K562 (cell line): Measurements from ENCODE around the gene HES4. TPM values are rescaled to one million over a fixed set of nuclear protein-coding genes. Genes with fewer than 3 reads are reported as not detected.

ENCODE experiments used
- CC2D1A ChIP-seq: fragments of 450-650 bp; IDR thresholded peaks from 2 replicates; pipeline ENCODE4 v1.6.1; 2017; ENCODE audit warnings: mild to moderate bottlenecking
- CXXC5 ChIP-seq: fragments of 250-450 bp; sonication (Bioruptor Pico); IDR thresholded peaks from 2 replicates; pipeline ENCODE4 v1.8.0; 2022; ENCODE audit warnings: inconsistent platforms, mild to moderate bottlenecking, moderate library complexity
- FIP1L1 ChIP-seq: fragments of 200-400 bp; formaldehyde crosslinking; IDR thresholded peaks from 2 replicates; pipeline ENCODE4 v1.6.1; 2018; ENCODE audit warnings: mild to moderate bottlenecking, low read depth, low read length; ENCODE audit not compliant: poor library complexity, severe bottlenecking
- GABPA ChIP-seq: fragments of 200-800 bp; sonication (Bioruptor generic); conservative IDR thresholded peaks from 2 replicates; pipeline ENCODE4 v1.6.1; 2016; ENCODE audit warnings: low read depth, missing genetic modification characterization, missing compliant biosample characterization
- HMBOX1 ChIP-seq: sonication (generic); IDR thresholded peaks from 2 replicates; pipeline ENCODE4 v1.6.1; 2016
- HNRNPUL1 ChIP-seq: fragments of 200-400 bp; formaldehyde crosslinking; IDR thresholded peaks from 2 replicates; pipeline ENCODE4 v1.6.1; 2017; ENCODE audit warnings: low read length
- KLF16 ChIP-seq: IDR thresholded peaks from 2 replicates; pipeline ENCODE4 v1.6.1; 2016; ENCODE audit warnings: antibody characterized with exemption
- MEIS2 ChIP-seq: fragments of 450-650 bp; IDR thresholded peaks from 2 replicates; pipeline ENCODE4 v1.6.1; 2014; ENCODE audit warnings: mild to moderate bottlenecking; ENCODE audit not compliant: partially characterized antibody
- NELFE ChIP-seq: IDR thresholded peaks from 2 replicates; pipeline ENCODE4 v1.6.1; 2011; ENCODE audit warnings: mild to moderate bottlenecking; ENCODE audit not compliant: insufficient read depth, insufficient read length
- NEUROD1 ChIP-seq: fragments of 150-350 bp; IDR thresholded peaks from 2 replicates; pipeline ENCODE4 v1.6.1; 2014; ENCODE audit warnings: borderline replicate concordance, low read length, low read depth; ENCODE audit not compliant: partially characterized antibody
- NFE2 ChIP-seq: IDR thresholded peaks from 2 replicates; pipeline ENCODE4 v1.6.1; 2014; ENCODE audit warnings: antibody characterized with exemption, low read depth
- PTBP1 ChIP-seq: fragments of 200-400 bp; formaldehyde crosslinking; IDR thresholded peaks from 2 replicates; pipeline ENCODE4 v1.6.1; 2017; ENCODE audit warnings: low read depth, low read length
- PURB ChIP-seq: sonication (generic); formaldehyde crosslinking; IDR thresholded peaks from 2 replicates; pipeline ENCODE4 v1.9.0; 2021; ENCODE audit warnings: low read depth, mild to moderate bottlenecking, missing genetic modification reagents
- RAD51 ChIP-seq: fragments of 450-650 bp; IDR thresholded peaks from 2 replicates; pipeline ENCODE4 v1.7.1; 2016; ENCODE audit warnings: low read depth, mild to moderate bottlenecking, borderline replicate concordance
- SIN3B ChIP-seq: fragments of 450-650 bp; IDR thresholded peaks from 2 replicates; pipeline ENCODE4 v1.6.1; 2017; ENCODE audit warnings: low read depth, mild to moderate bottlenecking, moderate library complexity
- THRAP3 ChIP-seq: fragments of 450-650 bp; IDR thresholded peaks from 2 replicates; pipeline ENCODE4 v1.6.1; 2016; ENCODE audit warnings: mild to moderate bottlenecking, inconsistent platforms, borderline replicate concordance
- ZBTB5 ChIP-seq: fragments of 450-650 bp; IDR thresholded peaks from 2 replicates; pipeline ENCODE4 v1.6.1; 2017; ENCODE audit warnings: antibody characterized with exemption
- ZFP30 ChIP-seq: fragments of 250-450 bp; sonication (Bioruptor Pico); IDR thresholded peaks from 2 replicates; pipeline ENCODE4 v1.8.0; 2022; ENCODE audit warnings: moderate library complexity, mild to moderate bottlenecking, inconsistent platforms, borderline replicate concordance
- ZNF175 ChIP-seq: fragments of 200-800 bp; sonication (Bioruptor generic); IDR thresholded peaks from 2 replicates; pipeline ENCODE4 v1.6.1; 2016; ENCODE audit warnings: low read depth, mild to moderate bottlenecking, missing genetic modification characterization, missing compliant biosample characterization
- ZNF217 ChIP-seq: sonication (generic); formaldehyde crosslinking; IDR thresholded peaks from 2 replicates; pipeline ENCODE4 v1.8.0; 2022; ENCODE audit warnings: mild to moderate bottlenecking, missing genetic modification reagents
- ZNF311 ChIP-seq: fragments of 250-450 bp; sonication (Bioruptor Pico); IDR thresholded peaks from 2 replicates; pipeline ENCODE4 v1.4.0; 2020; ENCODE audit warnings: mild to moderate bottlenecking, moderate library complexity
- ZNF583 ChIP-seq: fragments of 250-450 bp; sonication (Bioruptor Pico); IDR thresholded peaks from 2 replicates; pipeline ENCODE4 v1.4.0; 2020
- polyA plus RNA-seq, 8 experiments: library from polyadenylated mRNA; depleted of rRNA in 4 of 8; stranded (reverse) in 5 of 8; unstranded in 3 of 8; fragments of >200 nt; fragmentation: Nextera tagmentation in 2 of 8; fragmentation: Illumina TruSeq in 1 of 8; extraction: Ambion mirVana in 2 of 8; extraction: Trizol in 1 of 8; gene quantifications; 2 replicates each; pipeline versions ENCODE4 v1.2.1 to v1.2.3, GENCODE V29; 2011 to 2014; ENCODE audit warnings: inconsistent platforms in 1 of 8, missing spikeins in 1 of 8
- total RNA-seq, 7 experiments: library from RNA; depleted of rRNA in 6 of 7; stranded (reverse); fragments of >200 nt in 6 of 7; fragmentation: Illumina TruSeq in 2 of 7; extraction: Trizol in 2 of 7; gene quantifications; 2 replicates each; pipeline versions ENCODE4 v1.2.1 to v1.2.3, GENCODE V29; 2011 to 2021; ENCODE audit warnings: low replicate concordance in 1 of 7
- TF ChIP-seq, protein P1 (sequence below): sonication (generic); formaldehyde crosslinking; IDR thresholded peaks from 2 replicates; pipeline ENCODE4 v1.8.1; 2023; ENCODE audit warnings: mild to moderate bottlenecking, missing genetic modification reagents
- TF ChIP-seq, protein P2 (sequence below): sonication (generic); formaldehyde crosslinking; IDR thresholded peaks from 2 replicates; pipeline ENCODE4 v1.8.1; 2023; ENCODE audit warnings: mild to moderate bottlenecking, missing genetic modification reagents, moderate library complexity

The HES4 gene
- total and polyA plus RNA-seq, 9 of the 15 experiments (the other 6 are each of a cell fraction or from before 2014, with no cell fraction given): 0.21 to 43.7 (median 5.3) TPM; not detected in 2

- TF ChIP-seq, protein P1, sequence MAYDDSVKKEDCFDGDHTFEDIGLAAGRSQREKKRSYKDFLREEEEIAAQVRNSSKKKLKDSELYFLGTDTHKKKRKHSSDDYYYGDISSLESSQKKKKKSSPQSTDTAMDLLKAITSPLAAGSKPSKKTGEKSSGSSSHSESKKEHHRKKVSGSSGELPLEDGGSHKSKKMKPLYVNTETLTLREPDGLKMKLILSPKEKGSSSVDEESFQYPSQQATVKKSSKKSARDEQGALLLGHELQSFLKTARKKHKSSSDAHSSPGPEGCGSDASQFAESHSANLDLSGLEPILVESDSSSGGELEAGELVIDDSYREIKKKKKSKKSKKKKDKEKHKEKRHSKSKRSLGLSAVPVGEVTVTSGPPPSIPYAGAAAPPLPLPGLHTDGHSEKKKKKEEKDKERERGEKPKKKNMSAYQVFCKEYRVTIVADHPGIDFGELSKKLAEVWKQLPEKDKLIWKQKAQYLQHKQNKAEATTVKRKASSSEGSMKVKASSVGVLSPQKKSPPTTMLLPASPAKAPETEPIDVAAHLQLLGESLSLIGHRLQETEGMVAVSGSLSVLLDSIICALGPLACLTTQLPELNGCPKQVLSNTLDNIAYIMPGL: no peak
- no peak for TF ChIP-seq GABPA (tag)
- no peak for TF ChIP-seq CC2D1A
- TF ChIP-seq HNRNPUL1: no peak
- TF ChIP-seq PTBP1: no peak
- peak; percentile 57 for TF ChIP-seq CXXC5 (CRISPR knock-in tag)
- no peak for TF ChIP-seq ZFP30 (CRISPR knock-in tag)
- TF ChIP-seq NFE2: no peak
- TF ChIP-seq PURB (CRISPR knock-in tag): no peak
- no peak for TF ChIP-seq RAD51
- no peak for TF ChIP-seq ZNF175 (CRISPR knock-in tag)
- no peak for TF ChIP-seq MEIS2
- TF ChIP-seq SIN3B: peak; percentile 60
- no peak for TF ChIP-seq HMBOX1
- TF ChIP-seq, protein P2, sequence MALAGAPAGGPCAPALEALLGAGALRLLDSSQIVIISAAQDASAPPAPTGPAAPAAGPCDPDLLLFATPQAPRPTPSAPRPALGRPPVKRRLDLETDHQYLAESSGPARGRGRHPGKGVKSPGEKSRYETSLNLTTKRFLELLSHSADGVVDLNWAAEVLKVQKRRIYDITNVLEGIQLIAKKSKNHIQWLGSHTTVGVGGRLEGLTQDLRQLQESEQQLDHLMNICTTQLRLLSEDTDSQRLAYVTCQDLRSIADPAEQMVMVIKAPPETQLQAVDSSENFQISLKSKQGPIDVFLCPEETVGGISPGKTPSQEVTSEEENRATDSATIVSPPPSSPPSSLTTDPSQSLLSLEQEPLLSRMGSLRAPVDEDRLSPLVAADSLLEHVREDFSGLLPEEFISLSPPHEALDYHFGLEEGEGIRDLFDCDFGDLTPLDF (CRISPR knock-in tag): no peak; the same call in 1 of the 2 replicates
- TF ChIP-seq ZNF583 (CRISPR knock-in tag): no peak
- no peak for TF ChIP-seq ZNF311 (CRISPR knock-in tag)
- no peak for TF ChIP-seq NELFE
- no peak for TF ChIP-seq KLF16
- TF ChIP-seq NEUROD1: no peak
- TF ChIP-seq FIP1L1: no peak
- no peak for TF ChIP-seq ZBTB5
- no peak for TF ChIP-seq ZNF217 (CRISPR knock-in tag)
- no peak for TF ChIP-seq THRAP3
Observed at GRCh38 chr1:998995-999724, 737 bp downstream of the HES4 start (continued).
